RPMI7951 (cell line): ENCODE data around the gene ZBED2. TPM values are rescaled to one million over a fixed set of nuclear protein-coding genes. Genes with fewer than 3 reads are reported as not detected.
A peak's percentile ranks its signal among the peaks of the same experiment; 100 is the strongest.

Experiments
- DNase-seq: peaks from one replicate; pipeline ENCODE4 v3.0.0-alpha.2; 2012; ENCODE audit warnings: low read depth
- total RNA-seq: library from RNA; depleted of rRNA; stranded (reverse); fragments of >200 nt; shearing (Covaris generic); gene quantifications from 2 replicates; pipeline ENCODE4 v1.2.3, GENCODE V29; 2014

ZBED2 gene
- total RNA-seq, 1 experiment from 2014 or later = not detected

- no peak for DNase-seq
Measured at GRCh38 chr3:111604119-111604518, 9.0 kb upstream of the ZBED2 start.

DNA sequence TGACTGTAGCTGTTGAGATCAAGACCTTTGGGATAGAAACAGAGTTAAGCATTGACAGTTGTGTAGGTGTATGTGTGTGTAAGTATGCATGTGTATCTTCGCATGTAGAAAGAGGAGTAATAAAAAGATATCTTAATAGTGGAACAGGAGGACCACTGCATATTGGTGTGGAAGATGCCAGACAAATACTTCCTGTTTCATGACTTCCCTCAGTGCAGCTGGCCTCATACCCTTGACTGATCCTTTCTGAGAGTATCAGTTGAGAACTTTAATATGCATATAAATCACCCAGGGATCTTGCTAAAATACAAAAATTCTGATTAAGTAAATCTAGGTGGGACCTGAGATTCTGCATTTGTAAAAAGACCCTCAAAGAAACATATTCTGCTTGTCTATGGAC lies 8.5 kb upstream of the ZBED2 start:
- DNase-seq = no peak

DNA sequence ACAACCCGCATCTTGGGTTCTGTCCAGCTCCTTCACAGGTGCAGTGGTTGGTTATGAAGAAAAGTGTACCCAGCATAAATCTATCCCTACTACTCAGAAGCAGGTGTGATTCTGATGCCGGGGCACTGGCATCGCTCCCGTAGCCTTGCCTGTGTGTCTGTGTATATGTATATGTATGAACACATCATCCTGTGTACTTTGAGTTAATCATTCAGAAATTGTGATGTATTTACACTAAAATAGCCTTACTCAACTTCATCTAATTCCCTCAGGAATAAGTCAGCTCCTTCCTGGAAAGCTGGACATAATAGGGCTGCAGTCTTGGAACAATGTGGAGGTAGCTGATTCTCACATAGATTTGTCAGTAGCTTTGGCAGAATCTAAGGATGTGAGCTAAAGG lies 6.7 kb upstream of the ZBED2 start:
- no peak for DNase-seq

DNA sequence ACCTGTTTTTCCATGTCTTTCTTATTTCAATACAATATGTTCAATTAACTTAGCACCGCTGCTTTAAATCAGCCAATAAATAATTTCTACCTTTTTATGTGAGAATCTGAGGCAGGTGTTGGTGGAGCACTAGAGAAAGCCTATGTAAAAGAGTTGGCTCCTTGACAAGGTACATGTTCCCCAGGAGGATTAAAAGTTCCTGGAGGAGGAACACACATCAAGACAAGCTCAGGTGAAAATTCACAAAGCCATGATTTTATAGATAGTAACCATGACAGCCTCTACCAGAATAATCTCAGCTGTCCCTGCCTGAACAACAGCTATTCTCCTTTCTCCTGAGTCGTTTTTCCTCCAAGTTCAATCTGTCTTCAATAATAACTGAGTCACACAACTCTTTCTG lies 3.4 kb upstream of the ZBED2 start:
- no peak for DNase-seq

DNA sequence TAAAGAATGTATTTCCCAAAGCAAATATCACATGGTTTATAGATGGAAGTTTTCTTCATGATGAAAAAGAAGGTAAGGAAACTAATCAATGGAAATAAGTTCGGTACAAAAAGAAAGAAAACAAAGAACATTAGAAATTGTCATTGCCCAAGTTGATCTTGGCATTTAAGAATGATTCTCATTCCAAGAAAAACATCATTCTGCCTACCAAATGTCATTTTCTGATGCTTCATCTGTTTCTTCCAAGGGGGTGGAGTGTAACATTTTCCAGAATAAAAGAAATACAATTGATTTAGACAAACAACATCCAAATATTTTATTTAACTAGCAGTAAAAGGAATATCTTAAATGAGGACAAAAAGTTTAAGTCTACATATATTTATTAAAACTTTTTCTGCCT lies 3.0 kb upstream of the ZBED2 start:
- DNase-seq = no peak

DNA sequence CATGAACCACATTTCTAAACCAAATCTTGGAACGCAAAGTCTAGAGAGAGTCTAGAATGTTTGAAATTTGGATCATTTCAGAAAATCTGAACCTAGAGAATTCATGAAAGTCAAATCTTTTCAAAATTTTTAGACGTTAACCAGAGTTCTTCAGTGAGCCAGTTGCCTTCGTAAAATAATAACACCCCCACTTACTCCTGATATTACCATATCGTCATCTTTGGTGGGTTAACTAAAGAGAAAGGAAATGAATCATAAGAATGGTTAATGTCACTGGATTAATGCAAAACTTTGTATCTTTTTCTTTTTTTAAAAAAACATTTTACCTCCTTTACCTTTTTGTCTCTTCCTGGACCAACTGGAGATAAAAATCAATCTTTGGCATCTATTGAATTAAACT lies 1.2 kb upstream of the ZBED2 start:
- DNase-seq = no peak

- DNase-seq = no peak
Measured at GRCh38 chr3:111594781-111595180, 365 bp downstream of the ZBED2 start.

DNA sequence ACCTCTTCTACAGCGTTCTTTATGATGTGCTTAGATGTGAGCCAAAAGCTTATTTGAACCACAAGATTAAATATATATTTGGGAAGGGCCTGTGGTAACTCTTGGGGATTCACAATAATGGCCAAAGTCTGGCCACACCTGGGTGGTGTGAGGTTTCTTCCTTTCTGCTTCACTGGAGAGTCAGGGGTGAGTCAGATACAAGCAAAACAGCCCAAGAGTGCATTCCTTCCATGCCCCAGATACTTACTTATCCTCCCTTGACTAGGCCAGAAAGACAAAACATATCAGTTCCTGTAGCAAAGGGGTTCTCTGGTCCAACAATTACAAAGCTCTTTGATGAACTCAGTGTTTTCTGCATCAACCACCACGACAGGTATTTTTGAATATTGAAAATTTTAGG lies 941 bp downstream of the ZBED2 start:
- DNase-seq = peak; percentile 74

DNA sequence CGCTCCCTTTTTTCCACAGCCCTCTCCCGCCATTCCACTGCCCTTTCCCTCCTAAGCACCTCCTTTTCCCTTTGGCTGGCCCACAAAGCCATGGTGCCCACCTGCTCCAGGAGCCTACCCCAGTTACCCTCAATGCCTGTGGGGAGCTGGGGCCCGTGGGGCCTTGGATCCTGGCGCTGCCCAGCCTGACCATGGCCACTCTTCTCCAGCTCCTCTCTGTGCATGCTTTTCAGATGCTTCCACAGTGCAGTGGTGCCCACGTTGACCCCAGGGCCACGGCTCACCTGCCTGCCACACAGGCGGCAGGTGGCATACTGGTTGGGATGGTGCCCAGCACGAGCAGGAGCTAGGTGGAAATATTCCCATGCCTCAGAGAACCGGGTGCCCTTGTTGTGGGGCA lies 1.5 kb downstream of the ZBED2 start:
- DNase-seq = no peak

DNA sequence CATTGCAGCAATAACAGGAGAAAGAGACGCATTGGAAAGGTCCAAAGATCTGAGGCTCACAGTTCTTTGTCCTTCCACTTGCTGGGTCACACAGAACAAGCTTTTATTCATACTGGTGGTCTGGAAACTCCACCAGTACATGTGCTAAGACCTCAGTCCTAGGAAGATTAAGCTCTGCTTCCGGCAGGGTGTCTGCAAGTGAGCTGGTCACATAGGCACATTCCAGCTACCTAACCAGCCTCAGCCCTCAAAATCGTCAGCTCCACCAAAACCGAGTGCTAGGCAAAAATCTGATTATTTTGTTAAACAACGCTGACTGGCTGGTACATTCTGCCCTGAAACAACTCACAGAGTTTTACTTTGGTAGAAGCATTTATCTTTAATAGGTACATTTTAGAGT lies 2.2 kb downstream of the ZBED2 start:
- peak; percentile 18 for DNase-seq

DNA sequence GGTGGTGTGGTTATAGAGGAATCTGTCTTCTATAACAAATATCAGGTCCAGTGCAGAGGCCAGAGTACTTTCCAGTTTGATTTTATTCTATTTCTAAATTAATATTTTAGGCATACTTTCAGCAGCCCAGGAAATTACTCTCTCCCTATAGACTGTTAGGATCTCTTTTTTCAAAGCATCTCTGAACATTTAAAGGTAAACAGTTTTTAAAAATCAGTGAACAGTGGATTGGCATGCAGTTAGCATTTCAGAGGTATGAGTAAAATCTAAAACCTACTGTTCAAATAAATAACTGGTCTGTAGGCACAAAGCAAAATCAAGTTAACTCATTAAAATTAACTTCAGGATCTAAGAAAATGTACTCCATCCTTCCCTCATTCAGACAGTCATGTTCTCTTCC lies 3.0 kb downstream of the ZBED2 start:
- no peak for DNase-seq

- no peak for DNase-seq
Measured at GRCh38 chr3:111591555-111591954, 3.6 kb downstream of the ZBED2 start.

GRCh38 chr3:111590143-111590491 lies 5.0 kb downstream of the ZBED2 start:
- DNase-seq = no peak

DNA sequence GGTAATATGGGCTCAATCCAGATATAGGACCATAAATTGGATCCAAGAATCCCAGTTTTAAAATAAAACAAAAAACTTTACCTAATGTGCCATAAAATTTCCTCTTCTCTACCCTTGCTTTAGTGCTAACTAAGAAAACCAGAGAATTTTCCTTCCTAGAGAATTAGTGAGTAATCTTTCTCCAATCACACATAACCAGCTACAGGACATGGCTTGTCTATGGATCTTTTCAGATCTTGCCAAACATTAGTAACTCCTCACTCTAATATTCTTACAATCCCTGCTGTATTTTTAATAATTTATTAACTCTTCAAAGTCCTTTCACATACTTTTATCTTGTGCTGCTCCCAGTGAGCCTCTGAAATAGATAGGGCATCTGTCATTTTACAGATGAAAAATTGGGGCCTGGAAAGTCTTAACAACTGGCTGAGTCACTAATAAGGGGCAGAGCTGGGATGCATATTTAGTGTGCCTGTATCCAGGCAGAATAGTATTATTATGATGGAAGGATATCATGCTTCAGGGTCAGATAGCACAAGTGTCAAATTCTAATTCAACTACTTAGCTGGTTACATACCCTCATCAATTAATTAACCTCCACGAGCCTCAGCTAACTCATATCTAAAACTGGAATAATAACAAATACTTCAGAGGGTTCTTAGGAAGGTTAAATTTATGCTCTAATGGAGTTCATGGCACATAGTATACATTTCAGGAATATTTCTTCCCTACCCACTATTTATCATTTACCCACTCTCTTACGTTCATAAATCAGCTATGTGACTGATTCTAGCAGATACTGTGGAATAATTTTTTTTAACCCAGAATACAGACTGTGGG lies 5.6 kb downstream of the ZBED2 start:
- no peak for DNase-seq

DNA sequence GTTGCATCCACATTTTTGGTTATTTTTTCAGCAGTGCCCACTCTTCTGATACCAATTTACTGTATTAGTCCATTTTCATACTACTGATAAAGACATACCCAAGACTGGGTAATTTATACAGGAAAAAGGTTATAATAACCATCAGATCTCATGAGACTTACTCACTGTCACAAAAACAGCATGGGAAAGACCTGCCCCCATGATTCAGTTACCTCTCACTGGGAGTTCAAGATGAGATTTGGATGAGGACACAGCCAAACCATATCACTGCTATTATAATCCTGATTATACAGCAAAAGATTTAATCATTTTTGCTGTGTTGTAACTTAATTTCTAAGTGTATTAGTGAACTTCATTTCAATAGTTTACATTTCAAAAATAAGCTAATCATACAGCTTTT lies 6.6 kb downstream of the ZBED2 start:
- DNase-seq = no peak

DNA sequence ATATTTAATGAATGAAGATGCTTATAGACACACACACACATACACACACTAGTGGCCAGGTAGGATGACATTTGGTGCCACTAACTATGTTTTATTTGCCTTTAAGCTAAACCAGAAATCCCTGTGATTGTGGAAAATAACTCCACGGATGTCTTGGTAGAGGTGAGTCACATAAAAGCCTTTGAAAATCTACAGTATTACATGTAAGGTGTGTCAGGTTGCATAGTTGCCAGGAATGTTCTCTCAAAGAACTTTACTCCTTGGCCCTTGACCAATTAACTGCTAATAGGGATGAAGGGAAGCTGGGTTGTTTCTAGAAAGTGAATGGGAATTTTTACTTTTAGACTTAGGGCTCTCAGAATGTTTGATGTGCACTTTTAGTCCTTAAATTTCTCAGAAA lies 9.9 kb downstream of the ZBED2 start:
- DNase-seq = no peak

- no peak for DNase-seq
Measured at GRCh38 chr3:111584744-111585143, 10.4 kb downstream of the ZBED2 start.

DNA sequence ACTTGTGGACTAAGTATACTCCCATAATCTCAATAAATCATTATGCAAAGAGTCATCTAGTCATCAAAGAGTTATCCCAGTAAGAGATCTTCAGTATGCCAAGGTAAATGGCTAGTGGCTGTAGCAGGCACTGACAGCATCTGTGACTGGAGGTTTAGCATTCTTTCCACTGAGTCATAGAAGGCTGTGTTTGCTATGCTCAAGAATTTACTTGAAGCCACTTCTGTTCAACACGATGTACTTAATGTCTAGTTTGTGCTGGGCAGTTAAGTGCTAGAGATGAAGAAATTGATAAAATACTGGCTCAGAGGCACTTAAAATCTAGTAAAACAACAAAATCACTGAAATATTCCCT lies 13.0 kb downstream of the ZBED2 start:
- peak; percentile 88 for DNase-seq

GRCh38 chr3:111581403-111582119 lies 13.6 kb downstream of the ZBED2 start:
- DNase-seq = no peak

- no peak for DNase-seq
Measured at GRCh38 chr3:111579495-111579894, 15.7 kb downstream of the ZBED2 start.

- DNase-seq = no peak
Measured at GRCh38 chr3:111578867-111579266, 16.3 kb downstream of the ZBED2 start.

DNA sequence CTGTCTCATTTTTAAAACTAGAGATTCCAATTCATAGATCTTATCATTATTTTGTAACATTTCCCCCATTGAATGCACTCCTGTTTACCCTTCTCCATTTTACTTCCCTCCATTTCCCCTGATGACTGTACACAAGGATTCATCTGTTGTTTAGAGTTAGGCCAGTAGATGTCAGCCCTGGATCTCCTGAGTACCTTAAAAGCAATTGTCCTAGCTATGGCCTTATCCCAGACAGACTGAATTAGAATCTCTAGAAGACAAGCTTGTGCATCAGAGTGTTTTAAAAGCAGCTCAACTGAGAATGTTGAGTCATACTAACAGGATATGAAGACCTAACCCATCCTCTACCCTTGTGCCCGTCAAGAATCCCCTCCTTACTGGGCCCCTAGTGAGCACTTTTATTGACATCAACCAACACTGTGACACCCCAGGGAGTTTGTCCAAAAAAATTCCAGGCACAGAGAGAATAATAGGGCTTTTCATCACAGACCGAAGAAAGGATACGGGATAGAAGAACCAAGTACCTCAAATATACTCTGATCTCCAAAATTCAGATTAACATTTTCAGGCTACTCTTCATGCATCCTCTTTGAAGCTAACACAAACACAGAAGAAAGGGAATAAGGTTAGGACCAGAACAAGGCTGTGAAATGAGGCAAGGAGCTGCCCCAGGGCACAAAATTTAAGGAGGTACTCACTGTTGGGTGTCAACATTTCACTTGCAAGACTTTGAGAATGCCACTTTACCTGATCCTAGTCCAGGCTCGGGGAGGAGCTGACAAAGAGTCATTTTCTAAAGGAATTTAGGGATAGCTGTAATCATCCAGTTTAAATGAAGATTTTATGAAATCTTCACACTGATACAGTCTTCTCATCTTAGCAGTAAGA lies 17.1 kb downstream of the ZBED2 start:
- DNase-seq = peak; percentile 83

DNA sequence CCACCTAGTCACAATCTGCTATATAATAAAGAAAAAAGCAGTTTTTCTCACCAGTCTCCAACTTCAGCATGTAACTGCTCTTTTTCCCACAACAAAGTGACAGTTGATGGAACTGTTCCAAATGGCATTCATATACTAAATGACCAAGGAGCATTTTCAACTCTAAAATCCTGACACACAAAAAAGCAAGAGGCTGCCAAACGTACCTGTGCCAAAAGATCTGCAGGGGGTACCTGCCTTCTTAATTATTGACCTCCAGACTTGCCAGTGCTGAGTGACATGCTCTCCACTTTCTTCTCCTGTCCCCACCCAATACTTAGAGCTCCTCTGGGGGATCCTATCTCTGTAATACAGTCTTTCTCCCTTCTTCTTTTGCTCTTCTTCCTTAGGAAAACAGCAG lies 18.0 kb downstream of the ZBED2 start:
- no peak for DNase-seq
